Measurements from ENCODE around the gene TLNRD1.
"Not testable (repeated sequence)": the region's sequence is repeated elsewhere in the genome, so short reads cannot be mapped to it uniquely, and the experiment has no call there.

The TLNRD1 gene

DNA sequence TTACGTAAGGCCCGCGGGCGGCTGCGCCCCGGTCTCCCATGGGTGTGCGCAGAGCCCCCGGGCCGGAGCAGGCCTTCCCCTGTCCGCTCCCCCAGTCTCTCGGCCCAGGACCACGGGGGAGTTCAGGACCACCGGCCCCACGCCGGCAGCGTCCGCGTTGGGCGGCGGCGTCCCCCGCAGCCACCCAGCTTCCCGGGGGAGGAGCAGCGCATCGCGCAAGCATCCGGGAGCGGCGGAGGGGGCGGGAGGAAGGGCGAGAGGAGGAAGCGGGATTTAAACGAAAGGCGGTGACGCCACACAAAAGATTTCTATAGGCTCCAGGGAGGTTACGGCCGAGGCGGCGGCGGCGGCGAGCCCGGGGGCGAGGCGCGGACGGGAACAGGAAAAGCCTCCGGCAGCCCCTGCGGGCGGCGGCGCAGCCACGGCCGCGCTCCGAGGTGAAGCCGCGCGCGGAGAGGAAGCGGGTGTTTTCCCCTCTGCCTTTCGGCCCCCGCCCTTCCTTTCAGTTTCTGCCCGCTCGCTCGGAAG lies at the start of gene TLNRD1:
TLNRD1 (plus strand) TSS at position 300 of the 528 bp plus-strand sequence. CDS start 1,349 bp downstream, outside the sequence.
- peak; percentile 79 to 81 for DNase-seq

DNA sequence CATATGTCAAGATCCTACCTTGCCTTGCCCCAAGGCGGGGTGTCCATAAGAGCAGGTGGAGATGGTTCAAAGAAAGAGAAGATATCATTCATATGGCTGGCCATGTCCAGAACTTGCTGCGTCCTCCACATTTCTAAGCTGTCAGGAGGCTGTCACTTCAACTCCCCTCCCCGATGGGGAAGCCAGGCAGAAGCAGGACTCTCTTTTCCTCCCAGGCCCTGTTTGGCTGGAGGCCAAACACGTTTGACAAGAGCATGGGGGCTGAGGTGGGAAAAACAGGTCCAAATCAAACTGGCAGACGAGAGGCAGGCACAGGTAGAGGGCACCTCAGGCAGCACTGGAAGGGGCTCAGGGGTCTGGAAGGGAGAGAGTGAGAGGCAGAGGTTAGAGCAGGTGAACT lies 48.8 kb upstream of the TLNRD1 start:
- DNase-seq, result no peak

DNA sequence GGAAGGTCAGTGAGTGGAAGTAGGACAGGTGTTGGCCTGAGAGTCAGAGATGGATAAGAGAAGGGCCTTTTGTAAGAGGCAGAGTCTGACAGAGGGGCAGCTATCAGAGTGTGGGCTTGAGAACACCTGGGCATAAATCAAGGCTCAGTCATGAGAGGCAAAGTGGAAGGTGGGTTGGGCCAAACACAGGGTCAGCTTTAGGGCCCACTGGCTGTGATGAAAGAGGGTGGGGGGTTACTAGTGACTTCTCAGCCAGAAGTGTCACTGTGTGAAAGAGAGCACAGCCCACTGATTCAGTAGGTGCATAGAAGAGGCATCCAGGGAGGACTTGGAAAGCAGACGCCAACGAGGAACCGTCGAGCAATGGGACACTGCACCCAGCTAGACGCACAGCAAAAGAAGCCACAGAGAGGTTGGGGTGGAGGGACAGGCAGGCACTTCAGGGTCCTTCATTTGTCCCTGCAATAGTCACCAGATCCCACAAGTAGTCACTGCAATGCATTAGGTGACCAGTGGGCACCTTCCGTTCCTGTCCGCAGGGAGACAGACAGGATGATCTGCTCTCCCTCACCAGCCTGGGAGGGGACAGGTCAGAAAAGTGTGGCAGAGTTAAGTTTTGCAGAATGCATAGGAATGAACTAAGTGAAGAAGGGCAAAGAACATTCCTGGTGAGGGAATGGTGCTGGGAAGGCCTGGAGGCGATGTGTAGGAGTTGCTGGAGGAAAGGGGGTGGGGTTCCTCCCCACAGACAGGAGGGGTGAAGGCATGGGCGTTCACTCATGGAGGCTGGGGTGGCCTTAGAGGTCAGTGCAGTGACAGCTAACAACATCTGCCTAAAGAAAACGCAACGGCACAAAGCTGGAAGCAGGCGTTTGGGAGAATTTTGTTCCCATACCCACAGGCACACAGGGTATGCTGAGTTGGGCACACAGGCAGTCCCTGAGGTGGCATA lies 47.4 kb upstream of the TLNRD1 start:
- no peak for DNase-seq

DNA sequence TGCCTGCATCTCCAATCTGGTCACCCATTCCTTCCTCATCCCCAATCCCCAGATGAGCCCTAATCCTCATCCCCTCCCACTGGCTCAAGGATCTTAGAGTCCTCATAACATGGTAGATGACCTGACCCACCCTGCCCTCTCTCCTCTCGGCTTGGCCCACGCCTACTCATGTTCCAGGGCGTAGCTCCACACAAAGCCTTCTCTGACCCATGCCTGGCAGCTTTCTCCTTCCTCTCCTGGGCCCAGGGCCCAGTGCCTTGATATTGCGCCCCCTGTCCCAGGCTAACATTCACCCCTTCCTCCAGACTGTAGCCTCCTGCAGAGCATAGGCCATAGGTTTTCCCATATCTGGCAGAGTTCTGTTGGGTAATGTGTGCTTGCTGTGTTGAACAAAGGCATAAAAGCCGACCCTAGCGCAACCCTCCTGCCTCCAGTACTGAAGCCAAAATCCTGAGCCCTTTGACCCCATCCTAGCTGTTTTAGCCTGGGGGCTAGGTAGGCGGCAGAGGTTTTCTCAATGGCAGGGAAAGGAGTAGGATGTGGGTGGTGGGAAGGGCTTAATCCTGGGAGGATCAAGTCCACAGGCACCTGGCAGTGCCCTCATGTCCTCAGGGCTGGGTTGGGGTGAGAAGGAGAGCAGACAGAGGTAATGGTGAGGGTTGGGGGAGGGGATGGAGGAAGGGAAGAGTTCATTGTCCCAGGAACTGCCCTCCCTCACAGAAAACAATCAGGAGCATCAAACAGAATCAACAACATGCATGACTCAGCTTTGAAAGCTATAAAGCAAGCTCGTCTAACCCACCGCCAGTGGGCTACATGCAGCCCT lies 46.6 kb upstream of the TLNRD1 start:
- DNase-seq, result no peak

DNA sequence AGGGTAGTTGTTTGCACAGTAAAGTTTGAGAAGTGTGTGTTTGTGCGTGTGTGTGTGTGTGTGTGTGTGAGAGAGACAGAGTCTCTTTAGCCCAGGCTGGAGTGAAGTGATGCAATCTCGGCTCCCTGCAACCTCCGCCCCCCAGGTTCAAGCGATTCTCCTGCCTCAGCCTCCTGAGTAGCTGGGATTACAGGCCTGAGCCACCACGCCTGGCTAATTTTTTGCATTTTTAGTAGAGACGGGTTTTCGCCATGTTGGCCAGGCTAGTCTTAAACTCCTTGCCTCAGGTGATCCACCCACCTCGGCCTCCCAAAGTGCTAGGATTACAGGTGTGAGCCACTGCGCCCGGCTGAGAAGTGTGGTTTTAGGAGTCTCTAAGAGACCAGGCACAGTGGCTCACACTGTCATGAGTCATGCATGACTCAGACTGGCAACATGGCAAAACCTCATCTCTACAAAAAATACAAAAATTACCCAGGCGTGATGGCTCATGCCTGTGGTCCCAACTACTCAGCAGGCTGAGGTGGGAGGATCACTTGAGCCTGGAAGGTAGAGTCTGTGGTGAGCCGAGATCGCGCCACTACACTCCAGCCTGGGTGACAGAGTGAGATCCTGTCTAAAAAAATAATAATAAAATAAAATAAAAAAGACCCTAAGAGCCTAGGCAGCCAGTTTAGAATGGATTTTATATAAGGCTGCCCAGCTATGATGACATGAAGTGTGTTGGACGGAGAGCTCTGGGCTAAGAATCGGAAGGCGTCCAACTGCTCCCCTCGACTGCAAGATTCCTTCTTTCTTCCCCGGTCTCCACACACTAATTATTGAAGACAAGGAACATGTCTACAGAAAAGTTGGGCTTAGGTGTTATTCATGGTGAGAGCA lies 44.9 kb upstream of the TLNRD1 start:
- peak; percentile 39 to 53 for DNase-seq

DNA sequence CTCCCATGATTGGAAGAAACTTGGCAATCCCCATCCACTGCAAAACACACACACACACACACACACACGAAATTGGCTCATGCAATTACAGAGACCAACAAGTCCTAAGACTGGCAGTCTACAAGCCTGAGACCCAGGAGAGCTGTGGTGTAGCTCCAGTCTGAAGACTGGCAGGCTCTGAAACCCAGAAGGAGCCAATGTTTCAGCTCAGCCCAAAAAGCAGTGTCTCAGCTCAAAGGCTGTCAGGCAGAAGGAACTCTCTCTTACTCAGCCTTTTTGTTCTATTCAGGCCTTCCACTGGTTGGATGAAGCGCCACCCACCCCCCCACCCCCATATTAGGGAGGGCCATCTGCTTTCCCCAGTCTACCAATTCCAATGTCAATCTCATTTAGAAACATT lies 43.2 kb upstream of the TLNRD1 start:
- DNase-seq, result no peak

DNA sequence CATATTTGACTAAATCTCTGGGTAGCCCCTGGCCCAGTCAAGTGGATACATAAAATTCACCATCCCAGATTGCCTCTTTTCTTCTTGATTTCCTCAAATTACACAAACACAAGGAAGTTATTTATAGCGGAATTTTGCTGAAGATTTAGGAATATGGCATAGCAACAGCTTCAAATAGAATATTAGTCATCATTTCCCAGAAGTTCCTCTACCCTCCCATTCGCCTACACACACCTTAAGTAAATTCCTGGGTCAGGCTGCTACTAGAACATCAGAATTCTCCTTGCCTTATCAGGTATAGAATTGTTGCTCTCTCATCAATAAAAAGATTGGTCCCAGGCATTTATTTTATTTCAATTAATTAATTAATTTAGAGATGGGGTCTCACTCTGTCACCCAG lies 42.7 kb upstream of the TLNRD1 start:
- no peak for DNase-seq

DNA sequence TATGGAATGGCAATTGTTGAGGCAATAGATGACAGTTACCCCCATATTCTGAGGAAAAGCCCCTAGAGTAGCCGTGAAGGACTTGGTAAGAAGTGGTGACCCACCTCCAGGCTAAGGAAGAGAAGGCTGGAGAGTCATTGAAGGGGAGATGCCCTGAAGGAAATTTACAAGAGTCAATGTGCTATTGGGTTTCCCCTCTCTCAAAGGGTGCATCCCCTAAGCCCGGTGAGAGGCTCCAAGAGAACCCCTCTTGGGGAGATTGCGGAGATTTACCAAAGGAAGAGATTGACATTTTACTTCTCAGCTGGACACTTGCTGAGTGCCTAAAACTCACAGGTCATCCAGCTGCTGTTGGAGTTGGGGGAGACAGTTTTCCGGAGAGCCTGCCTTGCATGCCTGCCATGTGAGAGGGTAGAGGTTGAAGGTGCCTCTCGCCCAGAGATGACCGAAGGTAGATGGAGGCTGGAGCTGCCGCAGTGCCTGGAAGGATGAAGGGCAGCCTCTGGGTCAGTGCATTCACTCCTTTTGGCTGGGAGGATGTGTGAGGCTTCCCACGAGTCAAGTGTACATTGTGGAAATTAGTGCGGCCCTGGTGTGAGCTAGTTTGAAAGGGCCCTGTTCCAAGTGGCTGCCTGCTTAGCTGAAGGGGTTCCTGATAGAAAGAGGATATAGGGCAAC lies 41.8 kb upstream of the TLNRD1 start:
- DNase-seq, result no peak

DNA sequence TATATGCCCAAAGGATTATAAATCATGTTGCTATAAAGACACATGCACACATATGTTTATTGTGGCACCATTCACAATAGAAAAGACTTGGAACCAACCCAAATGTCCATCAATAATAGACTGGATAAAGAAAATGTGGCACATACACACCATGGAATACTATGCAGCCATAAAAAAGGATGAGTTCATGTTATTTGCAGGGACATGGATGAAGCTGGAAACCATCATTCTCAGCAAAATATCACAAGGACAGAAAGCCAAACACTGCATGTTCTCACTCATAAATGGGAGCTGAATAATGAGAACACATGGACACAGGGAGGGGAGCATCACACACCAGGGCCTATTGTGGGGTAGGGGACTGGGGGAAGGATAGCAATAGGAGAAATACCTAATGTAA lies 35.3 kb upstream of the TLNRD1 start:
- DNase-seq, result not testable (repeated sequence)

DNA sequence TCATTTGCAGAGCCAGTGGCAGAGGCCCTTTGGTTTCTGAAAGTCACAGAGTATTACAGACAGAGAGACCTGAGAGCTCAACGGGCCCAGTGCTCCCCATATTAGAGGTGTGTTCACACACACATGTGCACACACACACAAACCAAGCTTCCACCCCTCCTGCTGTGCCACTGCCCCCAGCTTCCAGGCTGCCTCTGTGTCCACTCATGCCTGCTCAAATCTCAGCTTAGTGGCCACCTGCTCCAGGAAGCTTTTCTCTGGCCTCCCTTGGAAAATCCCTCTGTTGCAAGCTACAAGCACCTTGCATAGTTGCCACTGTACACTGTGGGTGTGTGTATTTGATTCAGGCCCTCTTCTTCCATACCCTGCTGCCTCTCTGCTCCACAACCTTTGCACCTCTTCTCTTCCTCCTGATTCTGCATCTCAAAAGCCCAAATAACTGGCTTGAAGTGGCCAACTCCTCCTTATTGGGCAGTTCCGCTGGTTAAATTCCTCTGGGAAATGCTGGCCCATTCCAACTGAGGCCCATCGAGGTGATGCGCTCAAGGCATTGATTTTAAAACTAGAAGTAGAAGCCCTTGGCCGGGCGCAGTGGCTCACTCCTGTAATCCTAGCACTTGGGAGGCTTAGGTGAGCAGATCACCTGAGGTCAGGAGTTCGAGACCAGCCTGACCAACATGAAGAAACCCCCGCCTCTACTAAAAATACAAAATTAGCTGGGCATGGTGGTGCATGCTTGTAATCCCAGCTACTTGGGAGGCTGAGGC lies 34.1 kb upstream of the TLNRD1 start:
- no peak for DNase-seq

DNA sequence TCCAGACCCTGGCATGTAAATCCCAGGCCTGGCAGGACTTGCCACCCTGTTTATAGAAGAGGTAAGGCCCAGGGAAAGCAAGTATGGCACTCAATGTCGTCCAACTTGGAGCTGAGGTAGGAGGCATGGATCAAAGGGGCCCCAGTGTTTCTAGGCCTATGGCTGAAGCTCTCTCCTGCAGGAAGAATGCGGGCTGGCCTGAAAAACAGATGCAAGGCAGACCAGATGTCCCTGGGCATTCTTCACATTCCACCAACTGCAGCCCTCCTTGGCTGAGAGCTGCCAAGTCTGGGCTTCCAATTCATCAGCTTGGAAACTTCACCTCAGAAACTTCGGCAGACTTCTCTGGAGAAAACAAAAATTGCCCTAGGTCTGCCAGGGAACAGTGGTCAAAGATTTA lies 33.3 kb upstream of the TLNRD1 start:
- DNase-seq, result no peak

DNA sequence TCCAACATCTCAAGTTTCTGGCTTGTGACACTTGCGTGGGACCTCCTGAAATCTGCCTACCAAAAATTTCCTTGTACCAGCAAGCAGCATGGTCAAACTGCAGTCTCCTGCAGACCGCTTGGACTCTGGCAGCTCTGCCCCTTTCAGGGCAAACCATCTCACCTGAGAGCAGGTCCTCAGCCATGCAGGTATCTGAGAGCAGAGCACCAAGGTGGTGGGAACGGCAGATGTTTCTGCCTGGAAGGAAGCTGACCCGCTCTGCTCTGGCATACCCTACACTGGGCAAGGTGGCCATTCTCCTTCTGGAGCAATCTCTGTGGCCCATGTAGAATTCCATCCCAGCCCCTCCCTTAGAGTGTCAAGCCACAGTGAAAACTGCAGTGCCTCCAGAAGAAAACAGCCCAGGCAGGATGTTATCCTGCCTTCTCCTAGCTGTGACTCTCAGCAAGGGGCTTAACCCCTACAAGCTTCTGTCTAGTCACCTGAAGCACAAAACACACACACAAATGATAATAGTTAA lies 32.7 kb upstream of the TLNRD1 start:
- DNase-seq, result no peak

DNA sequence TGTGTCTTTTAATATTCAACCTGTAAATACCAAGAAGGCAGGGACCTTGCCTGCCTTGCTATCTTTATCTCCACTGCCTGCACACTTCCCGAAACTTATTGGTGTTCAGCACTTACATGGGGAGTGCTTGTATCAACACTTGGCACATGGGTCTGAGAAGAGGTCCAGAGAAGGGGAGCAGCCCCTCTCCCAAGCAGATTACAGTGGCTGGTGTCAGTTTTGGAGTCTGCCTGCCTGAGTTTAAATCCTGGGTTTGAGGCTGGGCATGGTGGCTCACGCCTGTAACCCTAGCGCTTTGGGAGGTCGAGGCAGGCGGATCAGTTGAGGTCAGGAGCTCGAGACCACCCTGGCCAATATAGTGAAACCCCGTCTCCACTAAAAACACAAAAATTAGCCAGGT lies 31.4 kb upstream of the TLNRD1 start:
- DNase-seq, result no peak

DNA sequence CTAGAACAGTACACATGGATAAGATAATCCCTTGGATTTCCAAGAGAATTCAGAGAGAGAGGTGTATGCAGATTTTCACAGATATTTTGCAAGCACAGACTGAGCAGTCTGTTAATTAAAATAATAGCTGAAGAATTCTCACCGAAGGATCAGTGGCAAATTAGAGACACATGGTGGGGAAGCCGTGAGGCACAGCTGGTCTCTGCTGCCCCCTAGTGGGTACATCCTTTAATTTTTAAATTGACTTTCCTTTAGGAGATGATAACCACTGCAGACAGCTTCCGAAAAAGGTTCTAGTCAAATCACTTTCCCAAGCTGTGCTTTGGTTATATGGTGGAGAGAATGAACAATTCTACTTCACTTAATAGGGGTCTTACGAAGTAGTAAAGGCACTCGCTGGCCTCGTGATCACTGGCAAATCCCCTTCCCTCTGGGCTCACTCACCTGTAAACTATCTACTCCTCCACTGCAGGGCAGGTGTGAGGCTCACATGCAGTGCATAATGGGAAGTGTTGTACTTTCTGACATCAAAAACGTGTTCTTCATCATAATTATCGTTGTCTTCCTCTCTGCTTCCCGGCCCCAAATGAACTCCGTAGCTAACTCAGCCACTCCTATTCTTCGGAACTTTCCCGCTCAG lies 30.6 kb upstream of the TLNRD1 start:
- peak; percentile 62 to 72 for DNase-seq

DNA sequence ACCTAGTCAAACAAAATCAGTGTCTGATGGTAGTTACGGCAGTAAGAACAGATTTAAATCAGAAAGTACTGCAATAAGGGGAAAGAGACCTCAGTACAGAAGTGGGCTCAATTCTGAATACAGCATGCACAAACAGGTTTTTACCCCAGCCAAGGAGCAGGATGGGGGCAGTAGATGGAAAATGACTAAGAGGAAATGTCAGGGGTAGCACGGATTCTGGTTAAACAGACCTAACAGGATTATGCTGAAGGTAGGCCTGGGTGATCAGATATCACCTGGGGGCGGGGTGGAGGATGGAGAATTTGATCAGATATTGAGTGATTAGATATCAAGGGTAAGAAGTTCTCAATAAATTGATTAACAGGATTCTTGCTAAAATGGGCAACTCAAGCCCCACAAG lies 30.1 kb upstream of the TLNRD1 start:
- DNase-seq, result no peak

DNA sequence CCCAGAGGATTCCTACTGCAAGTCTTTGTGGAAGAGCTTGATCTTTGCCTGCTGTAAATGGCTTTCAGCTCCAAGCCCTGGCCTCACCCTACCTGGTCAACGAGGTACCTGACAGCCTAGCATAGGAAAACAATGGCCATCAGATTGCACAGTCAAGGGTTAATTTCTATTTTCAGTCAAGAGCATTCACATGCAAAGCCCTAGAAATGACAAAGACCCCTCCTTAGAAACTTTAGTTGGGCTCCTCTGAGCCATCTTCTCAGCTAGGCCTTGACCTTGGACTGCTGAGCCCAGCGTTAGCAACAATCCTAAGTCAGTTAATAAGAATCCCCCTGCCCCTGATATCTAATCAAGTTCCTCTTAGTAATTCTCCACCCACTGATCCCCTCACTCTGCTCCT lies 29.6 kb upstream of the TLNRD1 start:
- no peak for DNase-seq

DNA sequence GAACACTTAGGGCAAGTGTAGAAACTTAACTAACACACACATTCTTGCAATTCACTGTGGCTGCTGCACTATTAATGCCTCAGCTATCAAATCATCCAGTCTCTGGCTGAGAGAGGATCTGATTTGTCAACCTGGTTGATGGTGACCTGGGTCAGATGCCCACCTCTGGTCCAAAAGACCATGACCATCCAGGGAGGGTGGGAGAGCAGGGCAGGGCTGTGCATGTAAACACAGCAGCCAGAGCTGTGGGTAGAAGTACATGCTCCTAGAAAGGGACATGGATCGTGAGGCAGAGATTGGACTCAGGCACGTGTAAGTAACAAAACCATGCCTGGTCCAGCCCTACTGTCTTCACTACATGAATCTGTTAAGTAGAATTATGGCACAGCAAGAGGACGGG lies 28.4 kb upstream of the TLNRD1 start:
- no peak for DNase-seq

DNA sequence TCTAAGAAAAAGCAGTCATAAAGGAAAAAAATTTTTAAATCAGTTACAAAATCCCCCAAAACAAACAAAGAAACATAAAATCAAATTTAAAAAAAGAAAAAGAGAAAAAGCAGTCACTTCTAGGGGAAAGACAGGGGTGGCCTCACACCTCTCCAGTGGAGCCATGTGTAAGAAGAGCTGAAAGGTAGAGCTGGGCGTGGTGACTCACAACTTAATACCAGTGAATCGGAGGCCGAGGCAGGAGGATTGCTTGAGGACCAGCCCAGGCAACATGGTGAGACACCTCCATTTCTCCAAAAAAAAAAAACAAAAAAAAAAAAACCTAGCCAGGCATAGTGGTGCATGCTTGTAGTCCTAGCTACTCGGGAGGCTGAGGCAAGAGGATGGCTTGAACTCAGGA lies 25.8 kb upstream of the TLNRD1 start:
- no peak for DNase-seq

DNA sequence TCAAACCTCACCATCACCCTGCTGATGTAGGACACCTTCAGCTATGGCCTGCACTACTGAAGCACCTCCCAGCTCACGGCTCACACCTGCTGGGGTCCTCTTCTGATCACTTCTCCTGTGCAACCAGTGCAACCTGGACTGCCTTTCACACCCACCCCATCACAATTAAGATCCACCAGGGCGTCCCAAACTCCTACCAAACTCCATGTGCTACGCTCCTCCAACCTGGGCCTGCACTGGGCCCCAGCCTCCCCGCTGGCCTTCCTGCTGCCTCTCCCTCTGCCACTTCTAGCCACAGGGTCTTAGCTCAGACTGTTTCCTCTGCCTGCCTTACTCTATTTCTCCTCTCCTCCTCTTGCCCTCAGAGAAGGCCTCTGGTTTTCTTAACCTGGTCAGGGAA lies 23.9 kb upstream of the TLNRD1 start:
- DNase-seq, result no peak

DNA sequence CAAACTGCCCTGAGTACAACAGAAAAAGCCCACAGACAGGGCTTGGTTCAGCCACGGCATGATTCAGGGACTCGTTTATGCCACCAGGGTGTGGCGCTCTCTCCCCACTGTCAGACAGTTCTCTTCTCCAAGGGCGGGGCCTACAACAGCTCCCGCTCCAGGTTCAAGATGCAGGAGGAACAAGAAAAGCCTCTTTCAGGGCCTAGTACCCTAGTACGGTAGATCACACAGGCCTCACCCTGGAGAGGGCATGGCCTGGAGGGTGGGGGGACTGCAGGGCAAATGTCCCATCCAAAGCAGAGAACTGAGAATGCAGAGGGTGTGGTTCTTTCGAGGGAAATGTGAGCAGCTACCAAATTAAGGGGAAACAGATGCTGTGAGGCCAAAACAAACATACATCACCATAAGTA lies 23.1 kb upstream of the TLNRD1 start:
- peak; percentile 23 to 41 for DNase-seq

All from activated CD4-positive, alpha-beta T cell treated with anti-CD3 and anti-CD28 coated beads for 4 hours (primary cell).